Measurements from ENCODE around the gene USP13.

- TF ChIP-seq YY1 (IDR thresholded peaks at IDR 0.05; ENCODE audit: low read depth) (no peak), TEAD4 (IDR thresholded peaks at IDR 0.05) (no peak), CEBPB (IDR thresholded peaks at IDR 0.05) (no peak), RAD21 (IDR thresholded peaks at IDR 0.05; ENCODE audit: low read depth) (no peak), TCF12 (IDR thresholded peaks at IDR 0.05; ENCODE audit: low read depth) (no peak), NFIC (IDR thresholded peaks at IDR 0.05) (no peak), MAX (IDR thresholded peaks at IDR 0.05) (no peak), EP300 (IDR thresholded peaks at IDR 0.05; ENCODE audit: borderline replicate concordance) (no peak), TAF1 (IDR thresholded peaks at IDR 0.05; ENCODE audit: low read depth) (no peak), REST (IDR thresholded peaks at IDR 0.05; ENCODE audit: low read depth) (no peak), EGR1 (IDR thresholded peaks at IDR 0.05) (no peak), USF1 (IDR thresholded peaks at IDR 0.05) (no peak), CREB1 (IDR thresholded peaks at IDR 0.05; ENCODE audit: low read depth) (no peak)
Observed at GRCh38 chr3:179739816-179740594, 87.2 kb downstream of the USP13 start.

Measured in Ishikawa (cell line).